LNCaP clone FGC (cell line): Measurements from ENCODE around the gene CHRNB2.

ENCODE experiments used
- DNase-seq: peaks from one replicate; pipeline ENCODE4 v3.0.0-alpha.2; 2011; ENCODE audit warnings: low read depth
- H3K4me3 ChIP-seq: 2 replicates; pipeline ENCODE4 v1.5.1; 2011; ENCODE audit warnings: mild to moderate bottlenecking, low read depth, low read length, control low read depth
- CTCF ChIP-seq: IDR thresholded peaks from 2 replicates; pipeline ENCODE4 v1.5.1; 2012; ENCODE audit warnings: mild to moderate bottlenecking; ENCODE audit not compliant: control insufficient read depth, insufficient read depth; ENCODE audit errors: extremely low read depth

The CHRNB2 gene

GRCh38 chr1:154581766-154582165, 14.2 kb downstream of the CHRNB2 start:
- no peak overlapping the region for H3K4me3 ChIP-seq
- no peak for DNase-seq
- TF ChIP-seq CTCF, result no peak

- no peak for TF ChIP-seq CTCF
- no peak for DNase-seq
- H3K4me3 ChIP-seq, result no peak overlapping the region
Measured at GRCh38 chr1:154582885-154583284, 15.3 kb downstream of the CHRNB2 start.

- H3K4me3 ChIP-seq, result no peak overlapping the region
- TF ChIP-seq CTCF, result no peak
- no peak for DNase-seq
Measured at GRCh38 chr1:154583773-154584172, 16.2 kb downstream of the CHRNB2 start.

GRCh38 chr1:154584267-154584994, 16.9 kb downstream of the CHRNB2 start:
- no peak overlapping the region for H3K4me3 ChIP-seq
- no peak for DNase-seq
- TF ChIP-seq CTCF, result no peak

GRCh38 chr1:154586231-154586630, 18.7 kb downstream of the CHRNB2 start:
- H3K4me3 ChIP-seq, result no peak overlapping the region
- no peak for TF ChIP-seq CTCF
- DNase-seq, result no peak

- no peak for TF ChIP-seq CTCF
- DNase-seq, result no peak
- no peak overlapping the region for H3K4me3 ChIP-seq
Measured at GRCh38 chr1:154586641-154587040, 19.1 kb downstream of the CHRNB2 start.

- TF ChIP-seq CTCF, result no peak
- H3K4me3 ChIP-seq, result no peak overlapping the region
- DNase-seq, result no peak
Measured at GRCh38 chr1:154589780-154590179, 22.2 kb downstream of the CHRNB2 start.
